Esophagus squamous epithelium (tissue), 5 donors: ENCODE data around the gene CALHM1. TPM values are rescaled to one million over a fixed set of nuclear protein-coding genes. Genes with fewer than 3 reads are reported as not detected.
A peak's percentile ranks its signal among the peaks of the same experiment; 100 is the strongest.

ENCODE experiments used
- DNase-seq: peaks from one replicate; lab custom pipeline; 2025; lab: John Stamatoyannopoulos, UW
- H3K27ac ChIP-seq, 4 donors: fragments of 200-600 bp; sonication (generic); one replicate each; pipeline ENCODE4 v1.5.1; 2016 to 2019; ENCODE audit warnings: mild to moderate bottlenecking in 1 of 4
- H3K27me3 ChIP-seq, 4 donors: fragments of 200-600 bp; sonication (generic); 1 replicate in 3 of 4; 2 replicates in 1 of 4; pipeline versions ENCODE4 v1.5.1 to v1.6.0; 2017 to 2021; ENCODE audit warnings: antibody characterized with exemption in 1 of 4
- H3K36me3 ChIP-seq, 3 donors: fragments of 200-600 bp; sonication (generic); one replicate each; pipeline ENCODE4 v1.5.1; 2016 to 2019
- H3K4me1 ChIP-seq, 3 donors: fragments of 200-600 bp; sonication (generic); one replicate each; pipeline ENCODE4 v1.5.1; 2017 to 2019
- H3K4me3 ChIP-seq, 4 donors: fragments of 200-600 bp; sonication (generic); 1 replicate in 3 of 4; 2 replicates in 1 of 4; pipeline ENCODE4 v1.5.1; 2016 to 2019; ENCODE audit warnings: mild to moderate bottlenecking in 2 of 4, moderate library complexity in 1 of 4
- H3K9me3 ChIP-seq, 3 donors: fragments of 200-600 bp; sonication (generic); one replicate each; pipeline ENCODE4 v1.5.1; 2016 to 2019
- CTCF ChIP-seq, 6 experiments: fragments of 450-650 bp in 4 of 6; fragments of 200-600 bp in 2 of 6; sonication (generic) in 2 of 6; IDR thresholded peaks; one replicate each; pipeline ENCODE4 v1.5.1; 2016 to 2019; ENCODE audit warnings: antibody characterized with exemption in 6 of 6, mild to moderate bottlenecking in 4 of 6, moderate library complexity in 4 of 6
- POLR2A ChIP-seq, 4 donors: fragments of 450-650 bp; IDR thresholded peaks; one replicate each; pipeline ENCODE4 v1.6.1; 2017; ENCODE audit warnings: antibody characterized with exemption in 4 of 4, mild to moderate bottlenecking in 4 of 4, moderate library complexity in 3 of 4
- WGBS, 2 donors: methylation state at CpG; one replicate each; pipeline ENCODE4 v1.1.5; 2018; 5-methylcytosine and 5-hydroxymethylcytosine counted together
- intact Hi-C: fragments of 100-400 bp; cut with DNase I; formaldehyde crosslinking; loops from one replicate; pipeline ENCODE4 v1.15.0; 2022
- total RNA-seq, 4 donors: library from RNA; depleted of rRNA; stranded (reverse); fragments of >200 nt; gene quantifications; one replicate each; pipeline ENCODE4 v1.1.0, GENCODE V29; 2016
- donor health status: DM: yes; HTN: yes; CAD: no.

The CALHM1 gene
- total RNA-seq, 4 donors from 2014 or later = not detected

- no peak for DNase-seq
- Histone ChIP-seq H3K4me3 (no peak overlapping the region), H3K4me1 (peaks cover 9 to 24% (median 14%) of the 10 kb centered on the region in 3 donors), H3K36me3 (no peaks in the 10 kb centered on the region), H3K27ac (no peak overlapping the region), H3K9me3 (no peaks in the 10 kb centered on the region), H3K27me3 (peaks cover 0 to 92% (median 10%) of the 10 kb centered on the region in 4 donors)
- intact Hi-C loops = no loop called here
- no peak for TF ChIP-seq POLR2A (IDR thresholded peaks at IDR 0.05)
- TF ChIP-seq CTCF (IDR thresholded peaks at IDR 0.05) = no peak
- WGBS, 2 donors = 66 to 91% methylated on average over 6 to 7 of the region's 8 CpGs
Observed at GRCh38 chr10:103497161-103497915, 38.6 kb upstream of the CALHM1 start.

- intact Hi-C loops = no loop called here
- TF ChIP-seq CTCF (IDR thresholded peaks at IDR 0.05) (no peak), POLR2A (IDR thresholded peaks at IDR 0.05) (no peak)
Observed at GRCh38 chr10:103495321-103495720, 36.6 kb upstream of the CALHM1 start.

GRCh38 chr10:103493916-103494877 is 35.5 kb upstream of the CALHM1 start:
- Histone ChIP-seq H3K27ac (no peak overlapping the region), H3K4me3 (peak overlapping the region; percentile 33 to 79 (median 50)), H3K4me1 (peaks cover 9 to 28% (median 14%) of the 10 kb centered on the region in 3 donors), H3K9me3 (no peaks in the 10 kb centered on the region), H3K36me3 (no peaks in the 10 kb centered on the region), H3K27me3 (peaks cover 0 to 82% (median 10%) of the 10 kb centered on the region in 4 donors)
- TF ChIP-seq CTCF (IDR thresholded peaks at IDR 0.05) (no peak), POLR2A (IDR thresholded peaks at IDR 0.05) (no peak)
- intact Hi-C loops = no loop called here
- 11 to 45% methylated on average over 5 to 7 of the region's 92 CpGs for WGBS, 2 donors
- no peak for DNase-seq

More at GRCh38 chr10:103495321-103495720, 36.6 kb upstream of the CALHM1 start:
- Histone ChIP-seq H3K9me3 (no peaks in the 10 kb centered on the region), H3K4me3 (no peak overlapping the region), H3K36me3 (no peaks in the 10 kb centered on the region), H3K27ac (no peak overlapping the region), H3K4me1 (peaks cover 9 to 28% (median 14%) of the 10 kb centered on the region in 3 donors), H3K27me3 (peaks cover 0 to 93% (median 10%) of the 10 kb centered on the region in 4 donors)
- WGBS, 2 donors = 90 to 100% methylated on average over 1 to 3 of the region's 3 CpGs
- DNase-seq = no peak

- Histone ChIP-seq H3K27me3 (peaks cover 0 to 76% (median 10%) of the 10 kb centered on the region in 4 donors), H3K36me3 (no peaks in the 10 kb centered on the region), H3K4me3 (peak within 1 kb of the TSS; percentile 33 to 79 (median 50)), H3K9me3 (no peaks in the 10 kb centered on the region), H3K4me1 (peaks cover 9 to 28% (median 14%) of the 10 kb centered on the region in 3 donors), H3K27ac (no peak within 1 kb of the TSS)
- intact Hi-C loops = no loop called here
- 6% methylated on average over 14 of the region's 65 CpGs; no CpG with 5 or more reads in 1 of the 2 donors for WGBS, 2 donors
- no peak for DNase-seq
- TF ChIP-seq POLR2A (IDR thresholded peaks at IDR 0.05) (no peak), CTCF (IDR thresholded peaks at IDR 0.05) (no peak)
Observed at GRCh38 chr10:103493362-103493915, 34.7 kb upstream of the CALHM1 start, which contains the start of gene NEURL1. TSS of gene NEURL1 (plus strand) at chr10:103493705. CDS start at chr10:103494388, 683 bp downstream.
